Astrocyte (in vitro differentiated cells and primary cell): ENCODE results near the gene PAGE4. TPM values are rescaled to one million over a fixed set of nuclear protein-coding genes. Genes with fewer than 3 reads are reported as not detected.
A peak's percentile ranks its signal among the peaks of the same experiment; 100 is the strongest.

ENCODE experiments used
- DNase-seq: peaks from one replicate; pipeline ENCODE4 v3.0.0-alpha.2; 2010; ENCODE audit warnings: low read depth
- FAIRE-seq: peaks from 2 replicates; lab custom pipeline; 2011; peaks lifted over from hg19 to GRCh38; lab: Jason Lieb, UNC
- H2AFZ ChIP-seq: 2 replicates; pipeline ENCODE4 v1.6.0; 2012; ENCODE audit warnings: low read depth, low read length, inconsistent platforms
- H3K27ac ChIP-seq: 2 replicates; pipeline ENCODE4 v1.5.1; 2011; ENCODE audit warnings: low read depth, low read length, inconsistent platforms
- H3K27me3 ChIP-seq: 2 replicates; pipeline ENCODE4 v1.6.0; 2011; ENCODE audit warnings: low read length, inconsistent platforms; ENCODE audit not compliant: insufficient read depth
- H3K36me3 ChIP-seq: 2 replicates; pipeline ENCODE4 v1.5.1; 2011; ENCODE audit warnings: low read length, inconsistent platforms; ENCODE audit not compliant: insufficient read depth
- H3K4me1 ChIP-seq: 2 replicates; pipeline ENCODE4 v1.5.1; 2011; ENCODE audit warnings: low read length, inconsistent platforms; ENCODE audit not compliant: insufficient read depth
- H3K4me2 ChIP-seq: 2 replicates; pipeline ENCODE4 v1.6.0; 2012; ENCODE audit warnings: low read length, inconsistent platforms
- H3K4me3 ChIP-seq: 2 replicates; pipeline ENCODE4 v1.5.1; 2011; ENCODE audit warnings: low read depth, mild to moderate bottlenecking, low read length, inconsistent platforms; ENCODE audit not compliant: insufficient read depth
- H3K79me2 ChIP-seq: 2 replicates; pipeline ENCODE4 v1.6.0; 2012; ENCODE audit warnings: mild to moderate bottlenecking, low read length, inconsistent platforms; ENCODE audit not compliant: insufficient read depth
- H3K9ac ChIP-seq: 2 replicates; pipeline ENCODE4 v1.6.0; 2012; ENCODE audit warnings: mild to moderate bottlenecking, low read length, inconsistent platforms
- H3K9me3 ChIP-seq: 2 replicates; pipeline ENCODE4 v1.5.1; 2012; ENCODE audit warnings: low read depth, mild to moderate bottlenecking, low read length, inconsistent platforms; ENCODE audit not compliant: insufficient read depth
- H4K20me1 ChIP-seq: 2 replicates; pipeline ENCODE4 v1.6.0; 2012; ENCODE audit warnings: low read length, inconsistent platforms; ENCODE audit not compliant: insufficient read depth
- H3K27ac Mint-ChIP-seq: one replicate; pipeline ENCODE4 v1.8.0; 2021; ENCODE audit warnings: mild to moderate bottlenecking, mixed read lengths; ENCODE audit not compliant: unreplicated experiment
- H3K27me3 Mint-ChIP-seq: one replicate; pipeline ENCODE4 v1.8.0; 2021; ENCODE audit warnings: low read depth, mixed read lengths; ENCODE audit not compliant: unreplicated experiment
- H3K36me3 Mint-ChIP-seq: one replicate; pipeline ENCODE4 v1.8.0; 2021; ENCODE audit warnings: low read depth, mixed read lengths; ENCODE audit not compliant: unreplicated experiment
- H3K4me1 Mint-ChIP-seq: one replicate; pipeline ENCODE4 v1.8.0; 2021; ENCODE audit warnings: low read depth, mixed read lengths; ENCODE audit not compliant: unreplicated experiment
- H3K4me3 Mint-ChIP-seq: one replicate; pipeline ENCODE4 v1.8.0; 2021; ENCODE audit warnings: mild to moderate bottlenecking, moderate library complexity, mixed read lengths; ENCODE audit not compliant: unreplicated experiment
- H3K9me3 Mint-ChIP-seq: one replicate; pipeline ENCODE4 v1.8.0; 2021; ENCODE audit warnings: mild to moderate bottlenecking, mixed read lengths; ENCODE audit not compliant: unreplicated experiment
- EZH2 ChIP-seq: IDR thresholded peaks from 2 replicates; pipeline ENCODE4 v1.6.1; 2012; ENCODE audit warnings: mild to moderate bottlenecking, low read length, inconsistent platforms; ENCODE audit not compliant: insufficient read depth
- total RNA-seq: library from RNA; stranded (reverse); gene quantifications from 2 replicates; pipeline ENCODE4 v1.2.1, GENCODE V29; 2021
- TF ChIP-seq, protein P1 (sequence below): IDR thresholded peaks from 2 replicates; pipeline ENCODE4 v1.5.1; 2011; ENCODE audit warnings: low read depth, mild to moderate bottlenecking, inconsistent platforms, low read length, moderate library complexity; ENCODE audit not compliant: insufficient read depth

Gene PAGE4
- total RNA-seq, 1 donor from 2014 or later, result not detected

DNA sequence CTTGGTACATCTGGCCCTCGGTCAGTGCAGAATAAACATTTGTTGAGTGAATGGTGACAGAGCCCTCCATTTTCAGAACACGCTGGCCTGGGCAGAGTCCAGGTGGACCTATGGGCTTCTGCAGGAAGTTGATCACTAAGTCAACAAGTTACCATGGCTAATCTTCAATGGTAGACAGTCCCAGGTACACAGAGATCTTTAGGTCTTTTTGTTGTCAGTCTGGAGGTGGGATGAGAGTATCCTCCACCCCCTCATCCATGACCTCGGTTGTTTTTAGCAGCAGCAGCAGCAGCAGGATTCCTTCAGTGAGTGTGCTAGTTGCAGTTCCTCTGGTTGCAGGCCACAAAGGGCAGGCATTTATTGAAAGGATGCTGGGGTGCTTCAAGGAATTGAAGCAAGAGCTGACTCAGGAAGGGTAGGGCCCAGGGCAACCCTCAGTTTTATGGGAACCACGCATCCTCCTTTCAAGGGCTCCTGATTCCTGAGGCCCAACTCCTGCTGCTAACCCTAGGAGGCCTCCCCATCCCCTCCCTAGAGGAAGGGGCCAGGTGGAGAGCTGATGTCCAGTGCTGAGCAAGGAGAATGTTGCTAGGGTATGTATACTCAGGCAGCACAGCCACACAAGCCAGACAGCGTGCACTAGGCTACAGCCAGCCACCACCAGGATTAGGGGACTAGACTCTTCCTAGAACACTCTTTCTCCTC is 48.4 kb downstream of the PAGE4 start:
- H3K27ac ChIP-seq, result no peak overlapping the region
- Mint-ChIP-seq H3K4me1 (peaks cover 2% of the 10 kb centered on the region), H3K27ac (peak overlapping the region; percentile 62), H3K36me3 (no peaks in the 10 kb centered on the region), H3K27me3 (no peaks in the 10 kb centered on the region), H3K9me3 (no peaks in the 10 kb centered on the region), H3K4me3 (peak overlapping the region; percentile 45)
- H3K4me3 ChIP-seq, result no peak overlapping the region
- no peak overlapping the region for H2AFZ ChIP-seq
- DNase-seq, result no peak
- no peaks in the 10 kb centered on the region for H3K27me3 ChIP-seq
- H3K4me1 ChIP-seq, result peaks cover 3% of the 10 kb centered on the region
- H3K79me2 ChIP-seq, result peaks cover 8% of the 10 kb centered on the region
- no peaks in the 10 kb centered on the region for H4K20me1 ChIP-seq
- no peak for TF ChIP-seq EZH2
- TF ChIP-seq, protein P1, sequence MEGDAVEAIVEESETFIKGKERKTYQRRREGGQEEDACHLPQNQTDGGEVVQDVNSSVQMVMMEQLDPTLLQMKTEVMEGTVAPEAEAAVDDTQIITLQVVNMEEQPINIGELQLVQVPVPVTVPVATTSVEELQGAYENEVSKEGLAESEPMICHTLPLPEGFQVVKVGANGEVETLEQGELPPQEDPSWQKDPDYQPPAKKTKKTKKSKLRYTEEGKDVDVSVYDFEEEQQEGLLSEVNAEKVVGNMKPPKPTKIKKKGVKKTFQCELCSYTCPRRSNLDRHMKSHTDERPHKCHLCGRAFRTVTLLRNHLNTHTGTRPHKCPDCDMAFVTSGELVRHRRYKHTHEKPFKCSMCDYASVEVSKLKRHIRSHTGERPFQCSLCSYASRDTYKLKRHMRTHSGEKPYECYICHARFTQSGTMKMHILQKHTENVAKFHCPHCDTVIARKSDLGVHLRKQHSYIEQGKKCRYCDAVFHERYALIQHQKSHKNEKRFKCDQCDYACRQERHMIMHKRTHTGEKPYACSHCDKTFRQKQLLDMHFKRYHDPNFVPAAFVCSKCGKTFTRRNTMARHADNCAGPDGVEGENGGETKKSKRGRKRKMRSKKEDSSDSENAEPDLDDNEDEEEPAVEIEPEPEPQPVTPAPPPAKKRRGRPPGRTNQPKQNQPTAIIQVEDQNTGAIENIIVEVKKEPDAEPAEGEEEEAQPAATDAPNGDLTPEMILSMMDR, result no peak
- no peaks in the 10 kb centered on the region for H3K36me3 ChIP-seq
- FAIRE-seq, result peak; percentile 64
- no peak overlapping the region for H3K4me2 ChIP-seq
- H3K9ac ChIP-seq, result no peak overlapping the region
- H3K9me3 ChIP-seq, result no peaks in the 10 kb centered on the region

DNA sequence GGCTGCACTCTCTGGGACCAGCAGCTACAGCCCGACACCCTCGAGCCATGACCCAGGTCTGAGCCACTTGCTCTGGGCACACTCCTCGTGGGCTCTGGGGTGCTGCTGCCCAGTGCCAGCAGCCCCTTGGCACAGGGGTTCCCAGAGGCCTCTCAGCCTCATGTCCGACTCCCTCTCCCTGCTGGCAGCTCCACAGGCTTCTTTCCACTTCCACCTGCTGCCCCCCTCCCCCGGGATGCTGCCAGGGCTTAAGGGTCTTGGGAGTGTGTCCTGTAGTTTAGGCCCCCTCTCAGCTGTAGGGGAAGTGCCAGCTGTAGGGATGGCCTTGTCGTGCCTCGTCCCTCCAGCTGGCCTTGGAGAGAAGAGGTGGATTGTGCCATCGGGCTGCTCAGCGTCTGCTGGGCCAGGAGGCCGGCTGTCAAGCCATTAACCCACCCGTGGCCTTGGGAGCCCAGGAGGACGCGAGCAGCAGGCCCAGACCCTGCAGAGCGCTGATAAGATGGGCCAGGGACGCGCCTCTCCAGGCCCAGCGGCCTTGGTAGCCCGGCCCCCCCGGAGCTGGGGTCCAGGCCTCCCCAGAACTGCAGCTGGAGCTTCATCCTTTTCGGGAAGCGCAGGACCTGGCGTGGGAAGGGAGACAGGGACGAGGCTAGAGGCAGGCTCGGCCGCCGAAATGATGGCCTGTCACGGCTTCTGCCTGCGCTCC is 49.2 kb downstream of the PAGE4 start:
- Mint-ChIP-seq H3K27me3 (no peaks in the 10 kb centered on the region), H3K27ac (no peak overlapping the region), H3K4me1 (peaks cover 2% of the 10 kb centered on the region), H3K4me3 (peak overlapping the region; percentile 82), H3K9me3 (no peaks in the 10 kb centered on the region), H3K36me3 (no peaks in the 10 kb centered on the region)
- H3K4me3 ChIP-seq, result peak overlapping the region; percentile 55
- peak overlapping the region; percentile 26 for H3K27ac ChIP-seq
- H3K9me3 ChIP-seq, result no peaks in the 10 kb centered on the region
- no peaks in the 10 kb centered on the region for H4K20me1 ChIP-seq
- H2AFZ ChIP-seq, result peak overlapping the region; percentile 80
- peak overlapping the region; percentile 85 for H3K4me2 ChIP-seq
- no peaks in the 10 kb centered on the region for H3K36me3 ChIP-seq
- no peaks in the 10 kb centered on the region for H3K27me3 ChIP-seq
- no peak for TF ChIP-seq EZH2
- TF ChIP-seq, protein P1, result no peak
- H3K9ac ChIP-seq, result peak overlapping the region; percentile 64
- H3K79me2 ChIP-seq, result peaks cover 8% of the 10 kb centered on the region
- no peak for DNase-seq
- peaks cover 3% of the 10 kb centered on the region for H3K4me1 ChIP-seq
- FAIRE-seq, result no peak
